H9 (cell line): ENCODE data around the gene CHRND. TPM values are rescaled to one million over a fixed set of nuclear protein-coding genes. Genes with fewer than 3 reads are reported as not detected.

Source experiments
- DNase-seq: peaks from one replicate; pipeline ENCODE4 v3.0.0-alpha.2; 2017
- H2AFZ ChIP-seq: one replicate; pipeline ENCODE4 v1.6.1; 2013; ENCODE audit warnings: mild to moderate bottlenecking, low read length, control low read depth, moderate library complexity
- H2AK5ac ChIP-seq: 2 replicates; pipeline ENCODE4 v1.6.1; 2013; ENCODE audit warnings: low read length, control low read depth, mixed read lengths; ENCODE audit not compliant: insufficient read length
- H2BK120ac ChIP-seq: one replicate; pipeline ENCODE4 v1.6.1; 2013; ENCODE audit warnings: low read depth, mild to moderate bottlenecking, low read length, control low read depth, inconsistent platforms; ENCODE audit not compliant: poor library complexity, severe bottlenecking
- H2BK12ac ChIP-seq: 2 replicates; pipeline ENCODE4 v1.6.1; 2013; ENCODE audit warnings: low read length, control low read depth, mixed read lengths, low read depth; ENCODE audit not compliant: insufficient read length
- H2BK15ac ChIP-seq: 2 replicates; pipeline ENCODE4 v1.6.1; 2013; ENCODE audit warnings: low read depth, low read length, control low read depth
- H2BK20ac ChIP-seq: one replicate; pipeline ENCODE4 v1.6.1; 2013; ENCODE audit warnings: low read depth, mild to moderate bottlenecking, low read length, control low read depth, inconsistent platforms; ENCODE audit not compliant: poor library complexity, severe bottlenecking
- H2BK5ac ChIP-seq: 2 replicates; pipeline ENCODE4 v1.6.1; 2013; ENCODE audit warnings: low read length, control low read depth, mixed read lengths; ENCODE audit not compliant: insufficient read length
- H3K14ac ChIP-seq: 2 replicates; pipeline ENCODE4 v1.6.1; 2013; ENCODE audit warnings: low read length, control low read depth; ENCODE audit not compliant: insufficient read depth
- H3K18ac ChIP-seq: 2 replicates; pipeline ENCODE4 v1.6.1; 2013; ENCODE audit warnings: low read depth, mild to moderate bottlenecking, mixed read lengths, low read length, control low read depth; ENCODE audit not compliant: insufficient read length
- H3K23ac ChIP-seq: 2 replicates; pipeline ENCODE4 v1.6.1; 2013; ENCODE audit warnings: low read length, control low read depth, mixed read lengths, low read depth; ENCODE audit not compliant: insufficient read length
- H3K23me2 ChIP-seq: 2 replicates; pipeline ENCODE4 v1.6.1; 2013; ENCODE audit warnings: low read depth, mild to moderate bottlenecking, mixed read lengths, low read length, control low read depth; ENCODE audit not compliant: insufficient read length, poor library complexity, severe bottlenecking
- H3K27ac ChIP-seq: 2 replicates; pipeline ENCODE4 v1.5.1; 2013; ENCODE audit warnings: low read length, control low read depth, mixed read lengths, low read depth; ENCODE audit not compliant: insufficient read length
- H3K27me3 ChIP-seq: 2 replicates; pipeline ENCODE4 v1.6.1; 2013; ENCODE audit warnings: low read length, control low read depth, inconsistent platforms; ENCODE audit not compliant: insufficient read depth
- H3K4ac ChIP-seq: 2 replicates; pipeline ENCODE4 v1.6.1; 2013; ENCODE audit warnings: low read depth, mild to moderate bottlenecking, control low read depth, inconsistent platforms, low read length, moderate library complexity
- H3K4me1 ChIP-seq: 2 replicates; pipeline ENCODE4 v1.6.1; 2013; ENCODE audit warnings: low read length, control low read depth, inconsistent platforms; ENCODE audit not compliant: insufficient read depth
- H3K4me2 ChIP-seq: 2 replicates; pipeline ENCODE4 v1.6.1; 2013; ENCODE audit warnings: low read length, control low read depth, mixed read lengths; ENCODE audit not compliant: insufficient read length, insufficient read depth
- H3K56ac ChIP-seq: 2 replicates; pipeline ENCODE4 v1.6.1; 2013; ENCODE audit warnings: low read depth, mild to moderate bottlenecking, mixed read lengths, low read length, control low read depth; ENCODE audit not compliant: insufficient read length
- H3K79me1 ChIP-seq: 2 replicates; pipeline ENCODE4 v1.6.1; 2013; ENCODE audit warnings: low read depth, mild to moderate bottlenecking, moderate library complexity, low read length, control low read depth, inconsistent platforms; ENCODE audit not compliant: insufficient read depth, poor library complexity, severe bottlenecking
- H3K79me2 ChIP-seq: 2 replicates; pipeline ENCODE4 v1.6.1; 2013; ENCODE audit warnings: low read length, control low read depth, inconsistent platforms; ENCODE audit not compliant: insufficient read depth
- H3K9ac ChIP-seq: 2 replicates; pipeline ENCODE4 v1.6.1; 2013; ENCODE audit warnings: low read length, control low read depth, mixed read lengths; ENCODE audit not compliant: insufficient read length; ENCODE audit errors: extremely low read depth
- H3K9me3 ChIP-seq: one replicate; pipeline ENCODE4 v1.6.1; 2013; ENCODE audit warnings: low read depth, low read length, inconsistent platforms; ENCODE audit not compliant: control insufficient read depth
- H3T11ph ChIP-seq: one replicate; pipeline ENCODE4 v1.6.1; 2013; ENCODE audit warnings: mild to moderate bottlenecking, low read length, control low read depth, inconsistent platforms
- H4K20me1 ChIP-seq: one replicate; pipeline ENCODE4 v1.6.1; 2013; ENCODE audit not compliant: control insufficient read depth, insufficient read length, insufficient read depth
- H4K5ac ChIP-seq: 2 replicates; pipeline ENCODE4 v1.6.1; 2013; ENCODE audit warnings: low read depth, mild to moderate bottlenecking, mixed read lengths, low read length, control low read depth; ENCODE audit not compliant: insufficient read length
- H4K8ac ChIP-seq: replicated peaks from 2 replicates; pipeline ENCODE4 v1.6.1; 2013; ENCODE audit warnings: low read length, control low read depth, mixed read lengths, low read depth; ENCODE audit not compliant: insufficient read length
- H4K91ac ChIP-seq: 2 replicates; pipeline ENCODE4 v1.6.1; 2013; ENCODE audit warnings: low read depth, mild to moderate bottlenecking, moderate library complexity, mixed read lengths, low read length, control low read depth; ENCODE audit not compliant: insufficient read length
- H3K27ac Mint-ChIP-seq, 3 experiments: 2 replicates in 2 of 3; 3 replicates in 1 of 3; pipeline ENCODE4 v1.8.0; 2020 to 2021; ENCODE audit warnings: mixed read lengths in 3 of 3, mild to moderate bottlenecking in 1 of 3, moderate library complexity in 1 of 3
- H3K27me3 Mint-ChIP-seq: 2 replicates; pipeline ENCODE4 v1.8.0; 2021; ENCODE audit warnings: low read depth, mild to moderate bottlenecking, moderate library complexity, mixed read lengths
- H3K36me3 Mint-ChIP-seq, 3 experiments: 2 replicates in 2 of 3; 3 replicates in 1 of 3; pipeline ENCODE4 v1.8.0; 2020 to 2021; ENCODE audit warnings: low read depth in 3 of 3, mixed read lengths in 3 of 3; ENCODE audit not compliant: insufficient read depth in 1 of 3
- H3K4me1 Mint-ChIP-seq, 2 experiments: 2 replicates each; pipeline ENCODE4 v1.8.0; 2020; ENCODE audit warnings: mixed read lengths in 2 of 2
- H3K4me3 Mint-ChIP-seq, 2 experiments: 2 replicates in 1 of 2; 3 replicates in 1 of 2; pipeline ENCODE4 v1.8.0; 2020 to 2021; ENCODE audit warnings: mild to moderate bottlenecking in 2 of 2, mixed read lengths in 2 of 2, moderate library complexity in 1 of 2
- H3K9me3 Mint-ChIP-seq, 2 experiments: 2 replicates in 1 of 2; 3 replicates in 1 of 2; pipeline ENCODE4 v1.8.0; 2020; ENCODE audit warnings: mild to moderate bottlenecking in 2 of 2, mixed read lengths in 2 of 2, moderate library complexity in 1 of 2
- CTCF ChIP-seq: fragments of 200-600 bp; sonication (generic); conservative IDR thresholded peaks from 3 replicates; pipeline ENCODE4 v1.8.0; 2021; ENCODE audit warnings: antibody characterized with exemption, mild to moderate bottlenecking
- WGBS: extraction: QIAGEN DNeasy Blood & Tissue Kit; methylation state at CpG from one replicate; pipeline ENCODE4 v1.1.7; 2013; ENCODE audit warnings: missing lambda C conversion rate, low lambda C conversion rate, mixed read lengths; ENCODE audit not compliant: insufficient read length; ENCODE audit errors: extremely low coverage; 5-methylcytosine and 5-hydroxymethylcytosine counted together
- total RNA-seq: library from RNA; stranded (reverse); gene quantifications from 2 replicates; pipeline ENCODE4 v1.2.1, GENCODE V29; 2021

Gene CHRND
- total RNA-seq, 1 experiment from 2014 or later: not detected

GRCh38 chr2:232549655-232550353, 23.8 kb downstream of the CHRND start:
- no peak overlapping the region for H3K4ac ChIP-seq
- peak overlapping the region; percentile 97 for H3K14ac ChIP-seq
- H3K27me3 ChIP-seq: no peaks in the 10 kb centered on the region
- H3K79me1 ChIP-seq: peaks cover 4% of the 10 kb centered on the region
- no peak overlapping the region for H2BK120ac ChIP-seq
- no peak overlapping the region; the same call in 1 of the 2 replicates for H2BK15ac ChIP-seq
- peak overlapping the region; percentile 41 for H4K5ac ChIP-seq
- no peak overlapping the region for H3K56ac ChIP-seq
- H3K9ac ChIP-seq: peak overlapping the region; percentile 94
- peak overlapping the region; percentile 82 for H3K4me2 ChIP-seq
- peaks cover 33 to 51% (median 34%) of the 10 kb centered on the region in 3 experiments for H3K36me3 Mint-ChIP-seq
- H3K79me2 ChIP-seq: peaks cover 8% of the 10 kb centered on the region; the same call in 1 of the 2 replicates
- DNase-seq: no peak
- H3K4me3 Mint-ChIP-seq: peak overlapping the region; percentile 95 to 99
- H3K27me3 Mint-ChIP-seq: no peaks in the 10 kb centered on the region
- H2BK20ac ChIP-seq: no peak overlapping the region
- no peaks in the 10 kb centered on the region; the same call in 1 of the 2 replicates for H3K4me1 ChIP-seq
- no peak overlapping the region for H3K23ac ChIP-seq
- no peak overlapping the region for H2BK5ac ChIP-seq
- no peak overlapping the region for H2AFZ ChIP-seq
- peaks cover 9% of the 10 kb centered on the region for H3K23me2 ChIP-seq
- peak overlapping the region; percentile 21 for H3K27ac ChIP-seq
- no peak for TF ChIP-seq CTCF
- H4K8ac ChIP-seq: no peak overlapping the region
- H3K4me1 Mint-ChIP-seq: peaks cover 12 to 16% of the 10 kb centered on the region in 2 experiments
- H3K9me3 ChIP-seq: no peaks in the 10 kb centered on the region
- H3T11ph ChIP-seq: no peak overlapping the region
- H3K27ac Mint-ChIP-seq: peak overlapping the region; percentile 97 to 99 (median 98)
- H2BK12ac ChIP-seq: no peak overlapping the region
- WGBS: no CpG with 5 or more reads among the region's 21 CpGs
- H3K18ac ChIP-seq: peak overlapping the region; percentile 83
- peaks cover 17 to 18% of the 10 kb centered on the region in 2 experiments for H3K9me3 Mint-ChIP-seq
- H4K20me1 ChIP-seq: no peaks in the 10 kb centered on the region
- H4K91ac ChIP-seq: no peak overlapping the region
- H2AK5ac ChIP-seq: no peak overlapping the region
